Hypothalamus (tissue), 51 donors: Measurements from ENCODE around the gene MOB2.

Experiments used
- DNase-seq, 51 donors: peaks; one replicate each; lab custom pipeline; 2025; lab: John Stamatoyannopoulos, UW

Gene MOB2, protein sequence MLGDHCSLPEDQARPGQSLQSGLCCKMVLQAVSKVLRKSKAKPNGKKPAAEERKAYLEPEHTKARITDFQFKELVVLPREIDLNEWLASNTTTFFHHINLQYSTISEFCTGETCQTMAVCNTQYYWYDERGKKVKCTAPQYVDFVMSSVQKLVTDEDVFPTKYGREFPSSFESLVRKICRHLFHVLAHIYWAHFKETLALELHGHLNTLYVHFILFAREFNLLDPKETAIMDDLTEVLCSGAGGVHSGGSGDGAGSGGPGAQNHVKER

GRCh38 chr11:1486054-1486825, at the start of gene MOB2:
MOB2 (minus strand) TSS chr11:1486779; CDS start chr11:1486556, 223 bp downstream.
- peak in 19 of 51 donors; percentile 17 to 74 (median 48) for DNase-seq

DNA sequence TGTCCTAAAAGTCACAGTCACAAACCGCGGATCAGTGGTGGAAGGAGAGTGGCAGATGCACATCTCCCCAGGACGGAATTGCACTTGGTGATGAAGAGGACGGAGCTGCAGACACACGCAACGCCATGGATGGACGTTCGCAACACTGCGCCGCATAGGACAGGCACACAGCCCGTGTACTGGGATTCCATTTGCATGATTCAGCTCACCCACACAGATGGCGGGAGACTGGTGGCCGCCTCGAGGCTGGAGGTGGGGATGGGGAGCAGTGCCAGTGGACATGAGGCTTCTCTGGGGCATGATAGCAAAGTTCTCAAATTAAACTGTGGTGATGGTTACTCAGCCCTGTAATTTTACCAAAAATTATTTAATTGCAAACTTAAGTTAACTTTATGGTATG, 48.1 kb upstream of the MOB2 start:
- no peak for DNase-seq

- DNase-seq, result no peak
Measured at GRCh38 chr11:1534171-1534570, 47.6 kb upstream of the MOB2 start.

- no peak for DNase-seq
Measured at GRCh38 chr11:1533342-1533725, 46.8 kb upstream of the MOB2 start.

DNA sequence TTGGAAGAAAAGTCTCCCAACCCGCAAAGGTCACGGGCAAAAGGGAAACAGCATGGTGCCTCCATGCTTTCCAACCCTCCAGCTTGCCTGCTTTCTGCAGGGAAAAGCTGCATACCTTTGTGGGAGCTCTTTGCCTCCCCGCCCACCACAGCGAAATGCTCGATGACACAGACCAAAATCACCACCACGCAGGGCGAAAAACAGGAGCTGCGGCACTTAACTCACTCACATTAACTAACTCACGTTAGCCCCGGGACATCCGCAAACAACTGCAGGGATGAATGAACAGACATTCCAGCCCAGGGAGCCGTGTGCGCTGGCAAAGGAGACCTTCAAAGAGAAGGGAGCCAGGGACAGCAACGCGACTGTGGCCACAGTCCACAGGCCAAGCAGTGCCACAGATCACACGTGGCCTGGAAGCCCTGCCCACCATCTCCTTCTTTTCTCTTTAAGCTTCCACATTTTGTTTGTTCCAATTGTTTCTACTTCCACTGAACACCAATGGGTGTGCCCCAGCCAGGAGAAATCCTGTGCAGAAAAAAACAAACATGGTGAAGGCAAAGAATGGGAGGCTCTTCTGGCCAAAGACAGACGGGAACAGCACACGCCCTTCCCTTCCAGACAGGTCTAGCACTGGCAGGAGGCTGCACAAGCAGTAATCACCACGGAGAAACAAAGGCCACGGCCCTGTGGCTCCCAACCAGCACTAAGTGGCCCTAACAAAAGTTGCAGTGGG, 46.2 kb upstream of the MOB2 start:
- no peak for DNase-seq

DNA sequence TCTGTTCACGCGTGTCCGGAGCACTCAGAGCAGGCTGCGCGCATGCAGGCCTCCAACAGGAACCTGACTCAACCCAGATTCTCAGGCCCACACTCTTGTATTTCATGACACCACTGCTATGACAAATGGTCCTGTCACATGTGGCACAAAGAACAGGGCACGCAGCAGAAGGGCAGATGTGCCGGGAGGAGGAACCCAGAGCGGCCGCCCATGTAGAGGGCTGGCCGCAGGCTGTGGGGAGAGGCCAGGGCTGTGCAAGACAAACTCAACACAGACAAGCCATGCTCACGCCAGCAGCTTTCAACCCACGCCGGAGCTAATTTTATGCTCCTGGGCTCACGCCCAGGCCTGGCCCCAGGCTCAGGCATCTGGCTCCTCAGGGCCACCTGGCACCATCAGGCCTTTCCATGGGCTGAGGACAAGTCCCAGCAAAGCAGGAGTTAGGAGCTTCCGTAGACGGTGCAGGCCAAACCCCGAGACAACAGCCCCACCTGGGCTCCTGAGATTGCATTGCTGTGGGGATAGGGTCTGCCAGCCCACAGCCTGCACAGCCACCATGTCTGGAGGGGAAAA, 45.5 kb upstream of the MOB2 start:
- DNase-seq, result peak in 15 of 51 donors; percentile 12 to 65 (median 39)

GRCh38 chr11:1531449-1532013, 45.0 kb upstream of the MOB2 start:
- peak in 1 of 51 donors; percentile 61 for DNase-seq

- DNase-seq, result peak in 1 of 51 donors; percentile 53
Measured at GRCh38 chr11:1530686-1531448, 44.3 kb upstream of the MOB2 start.

GRCh38 chr11:1529774-1530173, 43.2 kb upstream of the MOB2 start:
- no peak for DNase-seq

- no peak for DNase-seq
Measured at GRCh38 chr11:1529286-1529685, 42.7 kb upstream of the MOB2 start.

DNA sequence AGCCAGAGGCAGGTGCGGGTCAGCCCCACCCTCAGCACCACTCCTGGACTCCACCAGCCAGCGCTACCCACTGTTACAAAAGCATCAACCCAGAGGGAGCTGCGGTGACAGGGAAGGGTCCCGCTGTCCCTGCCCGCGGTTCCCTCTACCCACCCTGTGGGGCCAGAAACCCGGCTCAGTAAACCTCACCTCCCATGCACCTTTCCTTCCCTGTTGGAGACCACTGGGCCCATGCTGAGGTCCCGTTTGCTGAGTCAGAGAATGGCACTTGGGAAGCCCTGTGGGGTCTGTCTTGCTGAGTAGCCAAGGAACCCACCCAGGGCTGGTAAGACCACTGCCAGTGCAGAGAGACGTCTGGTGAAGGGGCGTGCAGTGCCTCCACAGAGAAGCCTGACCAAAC, 42.1 kb upstream of the MOB2 start:
- DNase-seq, result no peak

DNA sequence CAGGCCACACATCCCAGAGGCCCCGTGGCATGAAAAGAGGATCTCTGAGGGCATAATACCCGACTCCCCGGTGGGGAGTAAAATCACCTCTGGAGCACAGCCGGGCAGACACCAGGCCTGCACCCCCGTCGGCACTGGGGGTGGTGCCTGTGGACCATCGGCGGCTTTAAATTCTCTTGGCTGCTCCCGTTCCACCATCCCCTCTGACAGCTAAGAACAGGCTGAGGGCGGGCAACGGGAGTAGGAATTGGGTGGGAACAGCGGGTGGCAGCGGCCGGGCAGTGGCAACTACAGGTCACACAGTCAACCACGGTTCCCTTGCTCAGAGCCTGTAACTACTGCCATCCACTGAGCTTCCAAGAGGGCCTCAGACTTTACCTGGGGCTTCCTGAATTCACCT, 40.2 kb upstream of the MOB2 start:
- DNase-seq, result no peak

DNA sequence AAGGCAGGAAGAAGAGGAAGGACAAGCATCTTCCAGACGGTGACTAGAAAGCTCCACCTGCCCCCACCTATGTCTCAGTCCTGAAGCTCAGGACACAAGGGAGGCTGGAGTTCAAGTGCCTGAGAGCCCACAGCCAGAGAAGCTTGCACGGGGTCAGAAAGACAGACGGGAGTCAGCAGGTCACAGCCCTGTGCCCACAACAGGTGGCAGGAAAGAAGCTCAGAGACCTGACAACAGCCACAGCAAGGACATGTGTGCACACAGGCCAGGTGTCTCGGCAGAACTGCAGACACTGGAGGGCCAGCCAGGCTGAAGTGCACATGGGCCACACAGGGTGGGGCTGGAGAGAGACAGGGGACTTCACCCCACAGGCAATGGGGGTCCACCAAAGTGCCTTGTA, 37.2 kb upstream of the MOB2 start:
- no peak for DNase-seq

GRCh38 chr11:1523077-1523476, 36.5 kb upstream of the MOB2 start:
- no peak for DNase-seq

DNA sequence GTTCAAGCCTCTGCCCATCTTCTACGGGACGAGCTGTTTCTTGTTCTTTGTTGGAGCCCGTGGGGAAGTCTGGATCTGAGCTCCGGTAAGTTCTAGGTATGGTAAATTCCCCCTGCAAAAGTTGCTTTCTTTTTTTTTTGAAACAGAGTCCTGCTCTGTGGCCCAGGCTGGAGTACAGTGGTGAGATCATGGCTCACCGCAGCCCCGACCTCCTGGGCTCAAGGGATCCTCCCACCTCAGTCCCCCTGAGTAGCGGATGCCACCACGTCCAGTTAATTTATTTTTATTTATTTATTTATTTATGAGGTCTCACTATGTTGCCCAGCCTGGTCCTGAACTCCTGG, 35.5 kb upstream of the MOB2 start:
- DNase-seq, result no peak

GRCh38 chr11:1521382-1522080, 35.0 kb upstream of the MOB2 start:
- no peak for DNase-seq

DNA sequence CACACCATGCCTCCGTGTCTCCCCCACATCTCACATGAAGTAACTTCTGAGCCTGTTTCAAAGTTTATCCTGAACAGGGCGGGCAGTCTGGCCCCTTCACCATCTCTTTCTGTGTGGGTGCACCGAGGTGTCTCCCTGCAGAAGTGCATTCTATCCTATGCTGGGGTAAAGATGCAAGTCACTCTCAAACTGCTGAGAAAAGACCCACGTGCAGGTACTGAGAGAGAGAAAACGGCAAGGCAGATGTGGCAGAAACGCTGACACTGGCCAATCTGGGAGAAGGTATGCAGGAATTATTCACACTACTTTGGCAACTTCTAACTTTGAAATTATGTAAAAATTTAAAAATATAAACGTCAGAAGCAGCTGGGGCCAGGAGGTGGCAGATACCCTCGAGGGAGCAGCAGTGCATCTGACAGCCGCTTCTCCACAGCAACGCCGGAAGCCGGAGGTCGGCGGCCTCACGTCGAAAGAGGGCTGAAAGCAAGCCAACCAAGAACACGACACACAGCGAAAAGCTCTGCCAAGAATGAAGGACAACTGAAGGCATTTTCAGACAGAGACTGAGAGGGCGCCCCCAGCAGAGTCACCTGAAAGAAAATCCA, 34.2 kb upstream of the MOB2 start:
- DNase-seq, result no peak

DNA sequence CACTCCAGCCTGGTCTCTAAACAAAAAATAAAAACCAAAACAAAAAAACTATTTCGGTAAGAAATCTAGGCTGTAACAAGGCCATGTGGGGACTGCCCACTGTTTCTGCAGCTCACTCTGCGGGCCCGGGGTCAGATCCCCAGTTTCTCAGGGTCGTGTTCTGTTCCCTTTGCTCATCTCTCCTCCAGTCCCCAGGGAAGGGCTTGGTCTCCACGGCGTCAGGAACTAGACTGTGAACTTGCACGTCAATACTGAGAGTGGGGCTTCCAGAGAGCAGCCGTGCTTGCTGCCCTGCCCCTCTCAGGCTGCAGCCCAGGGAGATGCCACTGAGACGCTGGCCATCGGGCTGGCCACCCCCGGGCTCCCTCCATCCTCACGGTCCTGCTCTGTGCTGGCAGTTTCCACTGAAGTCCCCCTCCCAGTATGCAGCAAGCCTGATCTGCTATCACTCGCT, 33.7 kb upstream of the MOB2 start:
- no peak for DNase-seq
